DND-41 (cell line): ENCODE measurements around the gene TBC1D5.

ENCODE experiments used
- CTCF ChIP-seq: IDR thresholded peaks from 2 replicates; pipeline ENCODE4 v1.5.1; 2012; ENCODE audit warnings: borderline replicate concordance, low read length, moderate library complexity, mild to moderate bottlenecking; ENCODE audit not compliant: poor library complexity, severe bottlenecking; ENCODE audit errors: extremely low read depth
- EZH2 ChIP-seq: IDR thresholded peaks from 3 replicates; pipeline ENCODE4 v1.6.1; 2012; ENCODE audit warnings: borderline replicate concordance, low read depth, mild to moderate bottlenecking, moderate library complexity, low read length, inconsistent platforms; ENCODE audit not compliant: severe bottlenecking

- TF ChIP-seq CTCF: no peak
- TF ChIP-seq EZH2: no peak
Measured at GRCh38 chr3:17584066-17584465, 158.4 kb downstream of the TBC1D5 start.
